ENCODE data around the gene NELL1.

DNA sequence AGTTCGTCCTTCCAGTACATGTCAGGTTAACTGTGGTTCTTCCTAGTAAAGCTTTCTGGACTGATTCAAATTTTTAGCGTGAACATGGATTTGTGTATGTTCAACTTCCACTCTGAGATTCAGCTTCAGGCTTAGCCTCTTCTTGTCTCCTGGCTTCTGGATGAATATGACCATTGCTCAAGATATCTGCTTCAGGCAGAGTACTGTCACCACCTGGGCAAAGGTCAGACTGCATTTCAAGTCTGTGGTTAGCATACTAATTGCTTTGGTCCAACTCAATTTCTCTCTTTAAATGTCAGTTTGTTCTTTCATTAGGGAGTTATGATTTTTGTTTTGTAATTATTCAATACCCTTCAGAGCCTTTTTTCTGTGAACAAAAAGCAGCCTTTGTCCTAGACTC is 440.0 kb downstream of the NELL1 start:
- no peak for TF ChIP-seq CTCF (IDR thresholded peaks at IDR 0.05)
- TF ChIP-seq POLR2A (IDR thresholded peaks at IDR 0.05; ENCODE audit: low read length) = no peak
- TF ChIP-seq MAX (IDR thresholded peaks at IDR 0.05) = no peak
- no peak for TF ChIP-seq EP300 (IDR thresholded peaks at IDR 0.05)

Data from A549 (cell line).